A673 (cell line): ENCODE data around the gene CDH23. TPM values are rescaled to one million over a fixed set of nuclear protein-coding genes. Genes with fewer than 3 reads are reported as not detected.

ENCODE experiments used
- BruUV-seq: library from RNA; stranded (reverse); fragments of 400-500 nt; replicated peaks from 2 replicates; lab custom pipeline; 2021; lab: Mats Ljungman, UMichigan
- CTCF ChIA-PET: fragments of 300-600 bp; sonication (Branson Sonifier 250); formaldehyde crosslinking; loops from one replicate; lab custom pipeline; 2022; ENCODE audit warnings: antibody characterized with exemption; lab: Charles Lee
- POLR2A ChIA-PET: fragments of 300-600 bp; sonication (Branson Sonifier 250); formaldehyde crosslinking; loops from one replicate; lab custom pipeline; 2022; ENCODE audit warnings: antibody characterized with exemption; ENCODE audit not compliant: low non-redundant PET; lab: Charles Lee
- DNase-seq: peaks from one replicate; pipeline ENCODE4 v3.0.0-alpha.2; 2015; ENCODE audit warnings: low spot score
- H3K27ac ChIP-seq: fragments of 200-600 bp; sonication (generic); 2 replicates; pipeline ENCODE4 v1.5.1; 2016; ENCODE audit warnings: mixed run types, low read depth, mild to moderate bottlenecking, mixed read lengths, antibody characterized with exemption, low read length; ENCODE audit not compliant: poor library complexity, severe bottlenecking
- H3K27me3 ChIP-seq: fragments of 200-600 bp; sonication (generic); replicated peaks from 2 replicates; pipeline ENCODE4 v1.6.1; 2017; ENCODE audit warnings: mixed run types, low read depth, mild to moderate bottlenecking, mixed read lengths, antibody characterized with exemption, low read length; ENCODE audit not compliant: insufficient read depth, poor library complexity
- H3K36me3 ChIP-seq: fragments of 200-600 bp; sonication (generic); 2 replicates; pipeline ENCODE4 v1.6.1; 2016; ENCODE audit warnings: mixed run types, mild to moderate bottlenecking, mixed read lengths, antibody characterized with exemption, low read length; ENCODE audit not compliant: insufficient read depth, poor library complexity, severe bottlenecking
- H3K4me1 ChIP-seq: fragments of 200-600 bp; sonication (generic); 2 replicates; pipeline ENCODE4 v1.6.1; 2017; ENCODE audit warnings: mixed run types, mild to moderate bottlenecking, mixed read lengths, antibody characterized with exemption, low read length; ENCODE audit not compliant: insufficient read depth, poor library complexity, severe bottlenecking
- H3K4me3 ChIP-seq: fragments of 200-600 bp; sonication (generic); 2 replicates; pipeline ENCODE4 v1.5.1; 2016; ENCODE audit warnings: low read depth, mixed run types, mild to moderate bottlenecking, mixed read lengths, low read length; ENCODE audit not compliant: poor library complexity, severe bottlenecking
- H3K9me3 ChIP-seq: fragments of 200-600 bp; sonication (generic); 2 replicates; pipeline ENCODE4 v1.6.1; 2016; ENCODE audit warnings: mixed run types, low read depth, mild to moderate bottlenecking, mixed read lengths, antibody characterized with exemption, low read length; ENCODE audit not compliant: poor library complexity, severe bottlenecking
- EZH2 ChIP-seq: fragments of 200-600 bp; sonication (generic); IDR thresholded peaks from 2 replicates; pipeline ENCODE4 v1.6.1; 2017; ENCODE audit warnings: borderline replicate concordance, low read depth, mild to moderate bottlenecking, mixed read lengths, antibody characterized with exemption, low read length; ENCODE audit not compliant: poor library complexity, severe bottlenecking
- intact Hi-C: fragments of 100-400 bp; cut with micrococcal nuclease; formaldehyde crosslinking; loops from one replicate; pipeline ENCODE4 v1.10.0; 2022; ENCODE audit not compliant: unreplicated experiment
- total RNA-seq: library from RNA; stranded (reverse); gene quantifications from 2 replicates; pipeline ENCODE4 v1.2.3, GENCODE V29; 2021
- TF ChIP-seq, protein P1 (sequence below): fragments of 300-800, 200-600 bp; sonication (generic); conservative IDR thresholded peaks from 2 replicates; pipeline ENCODE4 v1.5.1; 2017; ENCODE audit warnings: low read depth, mild to moderate bottlenecking, antibody characterized with exemption, low read length, moderate library complexity, mixed read lengths

The CDH23 gene
- total RNA-seq, 1 experiment from 2014 or later = 49.7 TPM

DNA sequence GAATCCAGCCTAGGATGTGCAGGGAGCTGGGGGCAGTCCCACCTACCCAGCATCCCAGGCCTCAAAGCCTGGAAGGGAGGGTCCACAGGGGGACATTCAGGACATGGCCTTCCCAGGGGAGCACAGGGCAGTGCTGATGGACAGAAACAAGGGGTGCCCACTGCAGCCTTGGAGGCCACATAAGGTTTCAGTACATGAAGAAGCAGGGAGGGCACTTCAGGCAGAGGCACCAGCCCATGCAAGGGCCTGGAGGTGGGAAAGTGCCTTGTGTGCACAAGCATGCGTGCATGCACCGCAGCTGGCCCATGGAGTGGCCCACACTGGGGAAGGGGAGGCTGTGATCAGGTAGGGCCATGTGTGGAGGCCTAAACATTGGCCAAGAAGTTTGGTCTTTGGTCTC, 313.8 kb downstream of the CDH23 start:
- POLR2A ChIA-PET = no interaction called here
- CTCF ChIA-PET = no interaction called here
- TF ChIP-seq, protein P1, sequence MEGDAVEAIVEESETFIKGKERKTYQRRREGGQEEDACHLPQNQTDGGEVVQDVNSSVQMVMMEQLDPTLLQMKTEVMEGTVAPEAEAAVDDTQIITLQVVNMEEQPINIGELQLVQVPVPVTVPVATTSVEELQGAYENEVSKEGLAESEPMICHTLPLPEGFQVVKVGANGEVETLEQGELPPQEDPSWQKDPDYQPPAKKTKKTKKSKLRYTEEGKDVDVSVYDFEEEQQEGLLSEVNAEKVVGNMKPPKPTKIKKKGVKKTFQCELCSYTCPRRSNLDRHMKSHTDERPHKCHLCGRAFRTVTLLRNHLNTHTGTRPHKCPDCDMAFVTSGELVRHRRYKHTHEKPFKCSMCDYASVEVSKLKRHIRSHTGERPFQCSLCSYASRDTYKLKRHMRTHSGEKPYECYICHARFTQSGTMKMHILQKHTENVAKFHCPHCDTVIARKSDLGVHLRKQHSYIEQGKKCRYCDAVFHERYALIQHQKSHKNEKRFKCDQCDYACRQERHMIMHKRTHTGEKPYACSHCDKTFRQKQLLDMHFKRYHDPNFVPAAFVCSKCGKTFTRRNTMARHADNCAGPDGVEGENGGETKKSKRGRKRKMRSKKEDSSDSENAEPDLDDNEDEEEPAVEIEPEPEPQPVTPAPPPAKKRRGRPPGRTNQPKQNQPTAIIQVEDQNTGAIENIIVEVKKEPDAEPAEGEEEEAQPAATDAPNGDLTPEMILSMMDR = no peak
- no peak for TF ChIP-seq EZH2
- Histone ChIP-seq H3K9me3 (no peaks in the 10 kb centered on the region), H3K27ac (no peak overlapping the region), H3K4me3 (no peak overlapping the region), H3K4me1 (peaks cover 8% of the 10 kb centered on the region), H3K27me3 (no peaks in the 10 kb centered on the region), H3K36me3 (no peaks in the 10 kb centered on the region)
- DNase-seq = no peak
- BruUV-seq = no TSS peak
- intact Hi-C loops = no loop called here

DNA sequence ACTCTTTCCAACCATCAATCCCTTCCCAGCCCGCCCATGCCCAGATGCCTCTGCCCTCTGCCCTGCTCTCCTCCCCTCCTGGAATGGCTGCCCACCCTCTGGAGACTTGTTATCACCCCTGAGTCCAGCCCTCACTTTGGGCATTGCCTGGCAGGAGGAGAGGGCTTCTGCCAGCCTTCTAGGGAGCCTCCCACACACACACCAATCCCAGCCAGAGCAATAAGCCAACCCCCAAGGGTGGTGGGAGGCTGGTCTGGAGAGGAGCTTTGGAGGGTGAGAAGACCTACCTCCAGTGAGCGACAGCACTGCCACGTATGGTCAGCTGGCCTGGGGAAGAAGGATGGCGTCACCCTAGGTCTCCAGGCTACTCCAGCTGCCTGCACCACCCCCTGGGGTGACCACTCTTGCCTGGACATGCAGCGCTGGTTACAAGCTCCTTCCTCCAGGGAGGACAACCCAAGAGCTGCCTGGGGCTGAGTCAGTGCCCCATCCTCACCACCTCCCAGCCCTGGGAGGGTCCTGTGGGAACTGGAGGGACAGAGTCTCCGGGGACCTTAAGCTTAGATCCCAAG, 314.4 kb downstream of the CDH23 start:
- no peak overlapping the region for H3K27ac ChIP-seq
- H3K36me3 ChIP-seq = no peaks in the 10 kb centered on the region
- CTCF ChIA-PET = interaction anchor here (1.3 kb wide), 1 partner anchor 14 kb away, joined by 4 read pairs; no protein-coding TSS in a partner anchor
- no peaks in the 10 kb centered on the region for H3K9me3 ChIP-seq
- peaks cover 8% of the 10 kb centered on the region for H3K4me1 ChIP-seq
- H3K4me3 ChIP-seq = no peak overlapping the region
- TF ChIP-seq, protein P1 = no peak
- no peak for TF ChIP-seq EZH2
- POLR2A ChIA-PET = no interaction called here
- H3K27me3 ChIP-seq = no peaks in the 10 kb centered on the region
- intact Hi-C loops = no loop called here
- no TSS peak for BruUV-seq
- DNase-seq = no peak

DNA sequence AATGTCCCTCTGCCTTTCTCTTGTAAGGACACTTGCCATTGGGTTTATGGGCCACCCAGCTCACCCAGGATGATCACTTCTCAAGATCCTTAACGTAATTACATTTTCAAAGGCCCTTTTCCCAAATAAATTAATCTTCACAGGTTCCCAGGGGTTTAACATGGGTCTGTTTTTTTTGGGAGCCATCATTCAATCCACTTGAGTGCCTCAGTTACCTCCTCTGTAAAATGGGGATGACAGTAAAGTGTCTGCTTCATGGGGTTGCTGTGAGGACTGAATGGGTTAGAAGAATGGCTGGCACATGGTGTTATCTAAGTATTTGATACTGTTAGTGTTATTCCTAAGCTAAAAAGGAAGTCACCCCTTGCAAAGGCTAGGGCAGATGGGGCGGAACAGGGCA, 315.4 kb downstream of the CDH23 start:
- intact Hi-C loops = no loop called here
- no peak overlapping the region for H3K4me3 ChIP-seq
- TF ChIP-seq EZH2 = no peak
- TF ChIP-seq, protein P1 = no peak
- no peaks in the 10 kb centered on the region for H3K36me3 ChIP-seq
- H3K27ac ChIP-seq = no peak overlapping the region
- no TSS peak for BruUV-seq
- no peaks in the 10 kb centered on the region for H3K27me3 ChIP-seq
- no peak for DNase-seq
- no peaks in the 10 kb centered on the region for H3K9me3 ChIP-seq
- H3K4me1 ChIP-seq = peaks cover 8% of the 10 kb centered on the region
- POLR2A ChIA-PET = no interaction called here
- CTCF ChIA-PET = interaction anchor here (1.3 kb wide), 1 partner anchor 15 kb away, joined by 4 read pairs; no protein-coding TSS in a partner anchor
